Loucy (cell line): Measurements from ENCODE around the gene DISC1.

Experiments
- H2AFZ ChIP-seq: fragments of 200-600 bp; sonication (generic); 2 replicates; pipeline ENCODE4 v1.6.0; 2016; ENCODE audit warnings: antibody characterized with exemption, mild to moderate bottlenecking, low read length, moderate library complexity
- H3F3A ChIP-seq: fragments of 200-600 bp; 2 replicates; pipeline ENCODE4 v1.6.0; 2016; ENCODE audit warnings: antibody characterized with exemption, low read depth, mild to moderate bottlenecking
- H3K27me3 ChIP-seq: fragments of 200-600 bp; sonication (generic); 2 replicates; pipeline ENCODE4 v1.6.1; 2014; ENCODE audit warnings: low read length, mild to moderate bottlenecking; ENCODE audit not compliant: insufficient read depth, poor library complexity, severe bottlenecking
- H3K36me3 ChIP-seq: fragments of 200-600 bp; sonication (generic); 2 replicates; pipeline ENCODE4 v1.6.1; 2016; ENCODE audit warnings: low read length; ENCODE audit not compliant: insufficient read depth
- H3K4me1 ChIP-seq: fragments of 200-600 bp; sonication (generic); 2 replicates; pipeline ENCODE4 v1.5.1; 2014; ENCODE audit warnings: low read length, mild to moderate bottlenecking; ENCODE audit not compliant: insufficient read depth, poor library complexity, severe bottlenecking
- H3K4me2 ChIP-seq: fragments of 200-600 bp; sonication (generic); 2 replicates; pipeline ENCODE4 v1.6.0; 2014; ENCODE audit warnings: antibody characterized with exemption, low read length, low read depth, mild to moderate bottlenecking; ENCODE audit not compliant: poor library complexity, severe bottlenecking
- H3K4me3 ChIP-seq: fragments of 200-600 bp; sonication (generic); 2 replicates; pipeline ENCODE4 v1.5.1; 2014; ENCODE audit warnings: low read length, mild to moderate bottlenecking, mixed read lengths; ENCODE audit not compliant: poor library complexity, severe bottlenecking
- H3K79me2 ChIP-seq: fragments of 200-600 bp; sonication (generic); 2 replicates; pipeline ENCODE4 v1.6.1; 2014; ENCODE audit warnings: low read length; ENCODE audit not compliant: insufficient read depth
- H3K9ac ChIP-seq: fragments of 200-600 bp; sonication (generic); 2 replicates; pipeline ENCODE4 v1.6.0; 2014; ENCODE audit warnings: mild to moderate bottlenecking, low read depth, low read length, moderate library complexity; ENCODE audit not compliant: poor library complexity, severe bottlenecking
- H3K9me2 ChIP-seq: fragments of 200-600 bp; sonication (generic); replicated peaks from 2 replicates; pipeline ENCODE4 v1.6.1; 2016; ENCODE audit warnings: low read depth, low read length, mixed read lengths
- H3K9me3 ChIP-seq: fragments of 200-600 bp; sonication (generic); 2 replicates; pipeline ENCODE4 v1.6.1; 2014; ENCODE audit warnings: mild to moderate bottlenecking, antibody characterized with exemption, low read length, low read depth; ENCODE audit not compliant: insufficient read depth
- H4K20me1 ChIP-seq: fragments of 200-600 bp; sonication (generic); 2 replicates; pipeline ENCODE4 v1.6.0; 2014; ENCODE audit warnings: antibody characterized with exemption, low read length, mild to moderate bottlenecking; ENCODE audit not compliant: insufficient read depth, poor library complexity, severe bottlenecking
- EZH2phosphoT487 ChIP-seq: fragments of 200-600 bp; IDR thresholded peaks from 2 replicates; pipeline ENCODE4 v1.6.1; 2018; ENCODE audit warnings: antibody characterized with exemption, mild to moderate bottlenecking, moderate library complexity, borderline replicate concordance
- TF ChIP-seq, protein P1 (sequence below): fragments of 200-600 bp; sonication (generic); conservative IDR thresholded peaks from 2 replicates; pipeline ENCODE4 v1.5.1; 2014; ENCODE audit warnings: mild to moderate bottlenecking, antibody characterized with exemption, low read length

Gene DISC1

DNA sequence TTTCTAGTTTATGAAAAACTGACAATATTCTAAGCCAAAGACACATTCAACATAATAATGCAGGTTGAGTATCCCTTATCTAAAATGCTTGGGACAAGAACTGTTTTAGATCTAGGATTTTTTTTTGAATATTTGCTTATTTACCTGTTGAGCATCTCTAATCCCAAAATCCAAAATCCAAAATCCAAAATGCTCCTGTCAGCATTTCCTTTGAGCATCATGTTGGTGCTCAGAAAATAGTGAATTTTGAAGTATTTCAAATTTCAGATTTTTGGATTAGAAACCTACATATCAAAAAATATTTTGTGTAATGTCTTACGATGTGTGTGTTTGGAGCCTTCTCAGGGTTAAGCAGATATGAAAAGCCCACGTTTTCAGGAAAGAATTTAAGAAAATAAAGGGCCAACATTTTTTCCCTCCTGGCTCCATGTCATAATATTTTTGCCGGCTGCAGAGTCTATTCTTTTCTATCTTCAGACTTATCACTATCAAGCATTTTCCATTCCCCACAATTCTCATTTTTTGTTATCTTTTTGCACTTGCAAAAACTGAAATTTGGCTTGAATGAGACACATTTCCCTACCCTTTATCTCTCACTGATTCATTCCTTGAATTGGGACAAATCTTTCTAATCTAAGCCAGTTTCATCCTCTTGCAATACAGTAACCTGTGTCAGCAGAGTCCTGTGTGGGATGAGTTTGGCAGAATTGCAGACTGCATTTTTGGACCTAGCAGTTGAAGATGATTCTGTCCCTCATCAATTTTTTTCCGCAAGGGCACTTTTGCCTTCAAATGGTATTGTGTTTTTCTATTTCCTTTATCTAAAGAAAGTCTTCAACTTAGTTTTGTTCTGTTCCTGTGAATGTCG, 233.9 kb downstream of the DISC1 start:
- H3K4me1 ChIP-seq, result no peaks in the 10 kb centered on the region
- H3K9ac ChIP-seq, result no peak overlapping the region
- no peaks in the 10 kb centered on the region for H3F3A ChIP-seq
- no peaks in the 10 kb centered on the region for H3K36me3 ChIP-seq
- TF ChIP-seq, protein P1, sequence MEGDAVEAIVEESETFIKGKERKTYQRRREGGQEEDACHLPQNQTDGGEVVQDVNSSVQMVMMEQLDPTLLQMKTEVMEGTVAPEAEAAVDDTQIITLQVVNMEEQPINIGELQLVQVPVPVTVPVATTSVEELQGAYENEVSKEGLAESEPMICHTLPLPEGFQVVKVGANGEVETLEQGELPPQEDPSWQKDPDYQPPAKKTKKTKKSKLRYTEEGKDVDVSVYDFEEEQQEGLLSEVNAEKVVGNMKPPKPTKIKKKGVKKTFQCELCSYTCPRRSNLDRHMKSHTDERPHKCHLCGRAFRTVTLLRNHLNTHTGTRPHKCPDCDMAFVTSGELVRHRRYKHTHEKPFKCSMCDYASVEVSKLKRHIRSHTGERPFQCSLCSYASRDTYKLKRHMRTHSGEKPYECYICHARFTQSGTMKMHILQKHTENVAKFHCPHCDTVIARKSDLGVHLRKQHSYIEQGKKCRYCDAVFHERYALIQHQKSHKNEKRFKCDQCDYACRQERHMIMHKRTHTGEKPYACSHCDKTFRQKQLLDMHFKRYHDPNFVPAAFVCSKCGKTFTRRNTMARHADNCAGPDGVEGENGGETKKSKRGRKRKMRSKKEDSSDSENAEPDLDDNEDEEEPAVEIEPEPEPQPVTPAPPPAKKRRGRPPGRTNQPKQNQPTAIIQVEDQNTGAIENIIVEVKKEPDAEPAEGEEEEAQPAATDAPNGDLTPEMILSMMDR, result no peak
- no peak for TF ChIP-seq EZH2phosphoT487
- no peak overlapping the region for H2AFZ ChIP-seq
- H3K4me3 ChIP-seq, result no peak overlapping the region
- no peaks in the 10 kb centered on the region for H3K79me2 ChIP-seq
- H3K9me3 ChIP-seq, result no peaks in the 10 kb centered on the region
- H4K20me1 ChIP-seq, result no peaks in the 10 kb centered on the region
- no peak overlapping the region for H3K4me2 ChIP-seq
- no peaks in the 10 kb centered on the region for H3K27me3 ChIP-seq
- H3K9me2 ChIP-seq, result no peaks in the 10 kb centered on the region

DNA sequence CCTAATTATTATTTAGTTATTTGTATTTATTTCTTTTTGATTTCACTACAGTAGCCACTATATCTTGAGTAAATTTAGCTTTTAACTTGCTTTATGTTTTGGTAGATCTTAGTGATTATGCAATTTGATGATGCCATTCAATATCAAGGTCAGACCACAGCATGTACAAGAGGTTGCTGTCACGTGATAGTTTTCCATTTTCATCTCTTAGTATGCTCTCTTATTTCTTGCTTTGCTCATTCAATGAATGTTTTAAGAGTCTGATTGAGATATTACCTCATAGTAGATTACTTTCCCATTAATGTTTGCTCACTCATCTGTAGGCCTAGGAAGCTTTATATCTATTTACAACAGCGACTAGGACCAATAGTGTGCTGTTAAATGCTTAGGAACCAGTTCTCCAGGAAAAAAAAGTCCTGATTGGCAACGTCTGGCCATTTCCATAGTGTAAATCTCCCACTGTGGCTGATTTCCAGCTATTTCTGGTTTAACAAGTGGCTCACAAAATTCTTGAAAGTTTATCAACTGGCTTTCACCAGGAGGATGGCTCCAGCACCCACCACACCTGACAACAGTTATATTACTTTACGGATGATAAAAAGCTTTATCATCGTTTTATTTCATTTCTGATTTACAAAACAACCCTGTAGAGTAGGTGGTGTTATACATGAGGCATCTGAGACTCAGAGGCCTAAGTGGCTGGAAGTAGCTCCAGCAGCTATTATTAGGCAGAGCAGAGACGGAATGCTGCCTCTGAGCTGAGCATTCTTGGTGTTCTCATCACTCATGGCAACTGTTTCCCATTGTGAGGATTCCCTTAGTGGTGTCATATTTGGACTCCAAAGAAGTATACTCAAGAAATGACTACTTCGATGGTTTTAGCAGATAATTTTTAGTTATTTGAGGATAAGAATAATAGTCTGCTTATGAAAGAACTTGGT, 235.2 kb downstream of the DISC1 start:
- Histone ChIP-seq H3F3A (no peaks in the 10 kb centered on the region), H3K9me3 (no peaks in the 10 kb centered on the region), H3K4me2 (no peak overlapping the region), H4K20me1 (no peaks in the 10 kb centered on the region), H3K27me3 (no peaks in the 10 kb centered on the region), H3K9me2 (no peaks in the 10 kb centered on the region), H3K4me1 (no peaks in the 10 kb centered on the region), H3K36me3 (no peaks in the 10 kb centered on the region), H3K4me3 (no peak overlapping the region), H2AFZ (no peak overlapping the region), H3K9ac (no peak overlapping the region), H3K79me2 (no peaks in the 10 kb centered on the region)
- TF ChIP-seq, protein P1, result no peak
- TF ChIP-seq EZH2phosphoT487, result no peak

DNA sequence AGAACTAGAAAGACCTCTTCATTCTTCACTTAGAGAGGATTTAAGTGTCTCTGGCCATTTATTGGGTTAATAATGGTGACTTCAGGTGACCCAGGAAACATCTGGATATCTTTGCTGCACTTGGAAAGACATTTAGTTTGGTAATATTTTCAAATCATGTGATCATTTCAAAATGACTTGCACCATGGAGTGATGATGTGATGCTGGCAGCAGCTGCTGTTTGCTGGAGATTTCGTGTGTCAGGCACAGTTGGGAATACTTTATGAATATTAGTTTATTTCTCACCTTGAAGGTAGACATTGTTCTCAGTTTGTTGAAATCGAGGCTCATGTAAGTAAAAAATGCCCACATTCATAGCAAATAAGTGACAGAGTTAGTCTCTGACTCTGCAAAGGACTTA, 236.0 kb downstream of the DISC1 start:
- TF ChIP-seq, protein P1, result no peak
- no peak for TF ChIP-seq EZH2phosphoT487
- Histone ChIP-seq H3K9me3 (no peaks in the 10 kb centered on the region), H3K4me2 (no peak overlapping the region), H3K27me3 (no peaks in the 10 kb centered on the region), H3K79me2 (no peaks in the 10 kb centered on the region), H4K20me1 (no peaks in the 10 kb centered on the region), H3F3A (no peaks in the 10 kb centered on the region), H3K9me2 (no peaks in the 10 kb centered on the region), H3K9ac (no peak overlapping the region), H3K4me1 (no peaks in the 10 kb centered on the region), H3K36me3 (no peaks in the 10 kb centered on the region), H2AFZ (no peak overlapping the region), H3K4me3 (no peak overlapping the region)
